ENCODE measurements around the gene SLC44A1.

DNA sequence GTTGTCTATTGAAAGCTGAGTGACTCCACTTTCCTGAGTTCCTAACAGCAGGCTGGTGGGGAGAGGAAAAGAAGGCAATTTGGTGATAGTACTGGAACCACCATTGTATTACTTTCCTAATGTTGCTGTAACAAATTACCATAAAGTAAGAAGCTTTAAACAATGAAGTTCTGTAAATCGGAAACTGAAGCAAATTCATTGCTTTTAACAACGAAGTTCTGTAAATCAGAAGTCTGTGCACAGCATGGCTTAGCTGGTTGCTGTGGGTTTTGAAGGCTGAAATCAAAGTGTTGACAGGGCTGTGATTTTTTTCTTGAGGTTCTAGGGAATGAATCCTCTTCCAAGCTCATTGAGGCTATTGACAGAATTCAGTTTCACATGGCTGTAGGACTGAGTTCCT is 72.3 kb downstream of the SLC44A1 start:
- no peak for TF ChIP-seq EZH2 (IDR thresholded peaks at IDR 0.05; ENCODE audit: borderline replicate concordance, control insufficient read depth, low read depth, low read length)
- no peak for TF ChIP-seq EP300 (IDR thresholded peaks at IDR 0.05; ENCODE audit: borderline replicate concordance in 1 of 2, control insufficient read depth in 1 of 2, low read depth in 2 of 2, low read length in 2 of 2)
- TF ChIP-seq, protein P1, sequence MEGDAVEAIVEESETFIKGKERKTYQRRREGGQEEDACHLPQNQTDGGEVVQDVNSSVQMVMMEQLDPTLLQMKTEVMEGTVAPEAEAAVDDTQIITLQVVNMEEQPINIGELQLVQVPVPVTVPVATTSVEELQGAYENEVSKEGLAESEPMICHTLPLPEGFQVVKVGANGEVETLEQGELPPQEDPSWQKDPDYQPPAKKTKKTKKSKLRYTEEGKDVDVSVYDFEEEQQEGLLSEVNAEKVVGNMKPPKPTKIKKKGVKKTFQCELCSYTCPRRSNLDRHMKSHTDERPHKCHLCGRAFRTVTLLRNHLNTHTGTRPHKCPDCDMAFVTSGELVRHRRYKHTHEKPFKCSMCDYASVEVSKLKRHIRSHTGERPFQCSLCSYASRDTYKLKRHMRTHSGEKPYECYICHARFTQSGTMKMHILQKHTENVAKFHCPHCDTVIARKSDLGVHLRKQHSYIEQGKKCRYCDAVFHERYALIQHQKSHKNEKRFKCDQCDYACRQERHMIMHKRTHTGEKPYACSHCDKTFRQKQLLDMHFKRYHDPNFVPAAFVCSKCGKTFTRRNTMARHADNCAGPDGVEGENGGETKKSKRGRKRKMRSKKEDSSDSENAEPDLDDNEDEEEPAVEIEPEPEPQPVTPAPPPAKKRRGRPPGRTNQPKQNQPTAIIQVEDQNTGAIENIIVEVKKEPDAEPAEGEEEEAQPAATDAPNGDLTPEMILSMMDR (IDR thresholded peaks at IDR 0.05 in 2 of 3, conservative IDR thresholded peaks at IDR 0.05 in 1 of 3; ENCODE audit: control insufficient read depth in 2 of 3, extremely low read depth in 1 of 3, insufficient read depth in 1 of 3, low read depth in 3 of 3, low read length in 3 of 3) = no peak
- TF ChIP-seq, protein P2, sequence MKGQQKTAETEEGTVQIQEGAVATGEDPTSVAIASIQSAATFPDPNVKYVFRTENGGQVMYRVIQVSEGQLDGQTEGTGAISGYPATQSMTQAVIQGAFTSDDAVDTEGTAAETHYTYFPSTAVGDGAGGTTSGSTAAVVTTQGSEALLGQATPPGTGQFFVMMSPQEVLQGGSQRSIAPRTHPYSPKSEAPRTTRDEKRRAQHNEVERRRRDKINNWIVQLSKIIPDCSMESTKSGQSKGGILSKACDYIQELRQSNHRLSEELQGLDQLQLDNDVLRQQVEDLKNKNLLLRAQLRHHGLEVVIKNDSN (IDR thresholded peaks at IDR 0.05; ENCODE audit: borderline replicate concordance, extremely low read length, insufficient read depth, low read depth, low read length) = no peak
- TF ChIP-seq RCOR1 (conservative IDR thresholded peaks at IDR 0.05; ENCODE audit: low read depth, low read length) = no peak
- TF ChIP-seq ESRRA (IDR thresholded peaks at IDR 0.05; ENCODE audit: low read length) = no peak
- TF ChIP-seq RAD21 (IDR thresholded peaks at IDR 0.05; ENCODE audit: insufficient read depth, low read depth, low read length) = no peak
- no peak for TF ChIP-seq SIN3A (IDR thresholded peaks at IDR 0.05; ENCODE audit: low read depth, low read length)
- TF ChIP-seq CREB1 (IDR thresholded peaks at IDR 0.05; ENCODE audit: low read depth) = no peak
- no peak for TF ChIP-seq JUND (IDR thresholded peaks at IDR 0.05; ENCODE audit: low read depth, low read length)
- TF ChIP-seq, protein P3, sequence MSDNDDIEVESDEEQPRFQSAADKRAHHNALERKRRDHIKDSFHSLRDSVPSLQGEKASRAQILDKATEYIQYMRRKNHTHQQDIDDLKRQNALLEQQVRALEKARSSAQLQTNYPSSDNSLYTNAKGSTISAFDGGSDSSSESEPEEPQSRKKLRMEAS (IDR thresholded peaks at IDR 0.05; ENCODE audit: low read depth, low read length) = no peak

Data from GM12878 (cell line).